ENCODE results near the gene MTURN. TPM values are rescaled to one million over a fixed set of nuclear protein-coding genes. Genes with fewer than 3 reads are reported as not detected.
A peak's percentile ranks its signal among the peaks of the same experiment; 100 is the strongest.

The MTURN gene
- total RNA-seq, 4 donors from 2014 or later, result 32.0 to 86.3 (median 44.0) TPM

- 52 to 56% methylated on average over 6 of the region's 6 CpGs for WGBS, 2 donors
- Histone ChIP-seq H3K27ac (peak overlapping the region in 2 of 3 donors; percentile 65 to 75), H3K4me1 (peaks cover 25 to 38% of the 10 kb centered on the region in 2 donors), H3K4me3 (replicated peaks in 1 of 3) (no peak overlapping the region), H3K36me3 (no peaks in the 10 kb centered on the region), H3K27me3 (no peaks in the 10 kb centered on the region), H3K9me3 (no peaks in the 10 kb centered on the region)
- DNase-seq, result peak; percentile 17 to 25
- TF ChIP-seq CTCF (IDR thresholded peaks at IDR 0.05), result peak in 5 of 6 experiments; percentile 16 to 85 (median 72)
- TF ChIP-seq POLR2A (IDR thresholded peaks at IDR 0.05), result no peak
- intact Hi-C loops (cut with DNase I), result loop anchor here (10.0 kb wide), 1 partner anchor 400 kb away; no protein-coding TSS in a partner anchor
These were observed 29.8 kb downstream of the MTURN start for GRCh38 chr7:30164567-30164966.

- H3K4me3 ChIP-seq (replicated peaks in 1 of 3), result no peak overlapping the region
- peaks cover 25 to 35% of the 10 kb centered on the region in 2 donors for H3K4me1 ChIP-seq
- no peak for DNase-seq
- no peaks in the 10 kb centered on the region for H3K27me3 ChIP-seq
- intact Hi-C loops (cut with DNase I), result loop anchor here (5.0 to 10.0 kb wide), 2 partner anchors 247 to 399 kb away; no protein-coding TSS in a partner anchor
- no peaks in the 10 kb centered on the region for H3K36me3 ChIP-seq
- TF ChIP-seq POLR2A (IDR thresholded peaks at IDR 0.05) (no peak), CTCF (IDR thresholded peaks at IDR 0.05) (no peak)
- H3K9me3 ChIP-seq, result no peaks in the 10 kb centered on the region
- WGBS, 2 donors, result 43 to 60% methylated on average over 3 of the region's 3 CpGs
- H3K27ac ChIP-seq, result peak overlapping the region; percentile 42 to 75 (median 65)
These were observed 30.8 kb downstream of the MTURN start for GRCh38 chr7:30165590-30165989.

GRCh38 chr7:30166155-30166840 lies 31.5 kb downstream of the MTURN start:
- Histone ChIP-seq H3K9me3 (no peaks in the 10 kb centered on the region), H3K36me3 (no peaks in the 10 kb centered on the region), H3K4me1 (peaks cover 25 to 35% of the 10 kb centered on the region in 2 donors), H3K27me3 (no peaks in the 10 kb centered on the region), H3K4me3 (replicated peaks in 1 of 3) (no peak overlapping the region), H3K27ac (peak overlapping the region; percentile 42 to 75 (median 65))
- DNase-seq, result peak; percentile 80 to 81
- intact Hi-C loops (cut with DNase I), result loop anchor here (5.0 to 10.0 kb wide), 2 partner anchors 246 to 399 kb away; no protein-coding TSS in a partner anchor
- WGBS, 2 donors, result 44 to 55% methylated on average over 12 of the region's 12 CpGs
- TF ChIP-seq POLR2A (IDR thresholded peaks at IDR 0.05) (no peak), CTCF (IDR thresholded peaks at IDR 0.05) (no peak)

- Histone ChIP-seq H3K27ac (peak overlapping the region in 2 of 3 donors; percentile 65 to 75), H3K27me3 (no peaks in the 10 kb centered on the region), H3K36me3 (no peaks in the 10 kb centered on the region), H3K9me3 (no peaks in the 10 kb centered on the region), H3K4me3 (replicated peaks in 1 of 3) (no peak overlapping the region), H3K4me1 (peaks cover 25 to 35% of the 10 kb centered on the region in 2 donors)
- intact Hi-C loops (cut with DNase I), result loop anchor here (5.0 to 10.0 kb wide), 2 partner anchors 245 to 398 kb away; no protein-coding TSS in a partner anchor
- WGBS, 2 donors, result 51 to 53% methylated on average over 5 of the region's 5 CpGs
- DNase-seq, result peak; percentile 33 to 60
- TF ChIP-seq POLR2A (IDR thresholded peaks at IDR 0.05), result no peak
- no peak for TF ChIP-seq CTCF (IDR thresholded peaks at IDR 0.05)
These were observed 32.1 kb downstream of the MTURN start for GRCh38 chr7:30166841-30167235.

- Histone ChIP-seq H3K27me3 (no peaks in the 10 kb centered on the region), H3K27ac (no peak overlapping the region), H3K36me3 (no peaks in the 10 kb centered on the region), H3K4me3 (replicated peaks in 1 of 3) (no peak overlapping the region), H3K4me1 (peaks cover 25 to 44% of the 10 kb centered on the region in 2 donors), H3K9me3 (no peaks in the 10 kb centered on the region)
- TF ChIP-seq CTCF (IDR thresholded peaks at IDR 0.05) (no peak), POLR2A (IDR thresholded peaks at IDR 0.05) (no peak)
- WGBS, 2 donors, result 89 to 90% methylated on average over 6 of the region's 6 CpGs
- intact Hi-C loops (cut with DNase I), result loop anchor here (5.0 to 10.0 kb wide), 2 partner anchors 244 to 397 kb away; no protein-coding TSS in a partner anchor
- no peak for DNase-seq
These were observed 33.1 kb downstream of the MTURN start for GRCh38 chr7:30167901-30168300.

Measured in thyroid gland (tissue), 4 donors.